Endodermal cell (in vitro differentiated cells): ENCODE data around the gene ATP6V0E1. TPM values are rescaled to one million over a fixed set of nuclear protein-coding genes. Genes with fewer than 3 reads are reported as not detected.

Experiments used
- DNase-seq: peaks from one replicate; pipeline ENCODE4 v3.0.0-alpha.2; 2017
- H3K27ac ChIP-seq: 2 replicates; pipeline ENCODE4 v1.5.1; 2013; ENCODE audit warnings: mild to moderate bottlenecking, low read depth, low read length, moderate library complexity
- H3K27me3 ChIP-seq: 2 replicates; pipeline ENCODE4 v1.6.1; 2013; ENCODE audit warnings: mild to moderate bottlenecking, low read length, moderate library complexity; ENCODE audit not compliant: insufficient read depth, control insufficient read depth, poor library complexity, severe bottlenecking
- H3K36me3 ChIP-seq: 2 replicates; pipeline ENCODE4 v1.7.0; 2013; ENCODE audit warnings: mild to moderate bottlenecking, low read length, moderate library complexity; ENCODE audit not compliant: control insufficient read depth, insufficient read depth
- H3K4me1 ChIP-seq: one replicate; pipeline ENCODE4 v1.7.0; 2013; ENCODE audit warnings: low read length; ENCODE audit not compliant: control insufficient read depth, insufficient read depth
- H3K4me3 ChIP-seq: 2 replicates; pipeline ENCODE4 v1.5.1; 2013; ENCODE audit warnings: mild to moderate bottlenecking, low read length, moderate library complexity
- H3K9ac ChIP-seq: 2 replicates; pipeline ENCODE4 v1.6.1; 2013; ENCODE audit warnings: mild to moderate bottlenecking, low read length, moderate library complexity; ENCODE audit not compliant: poor library complexity, severe bottlenecking; ENCODE audit errors: extremely low read depth
- H3K9me3 ChIP-seq: 2 replicates; pipeline ENCODE4 v1.6.1; 2013; ENCODE audit warnings: mild to moderate bottlenecking, low read length, moderate library complexity; ENCODE audit not compliant: control insufficient read depth
- H3K27ac Mint-ChIP-seq: 2 replicates; pipeline ENCODE4 v1.8.0; 2020; ENCODE audit warnings: mixed read lengths
- H3K27me3 Mint-ChIP-seq: 2 replicates; pipeline ENCODE4 v1.8.0; 2021; ENCODE audit warnings: mild to moderate bottlenecking, mixed read lengths; ENCODE audit not compliant: insufficient read depth
- H3K36me3 Mint-ChIP-seq: 2 replicates; pipeline ENCODE4 v1.8.0; 2020; ENCODE audit warnings: low read depth, mixed read lengths
- H3K4me1 Mint-ChIP-seq: 2 replicates; pipeline ENCODE4 v1.8.0; 2020; ENCODE audit warnings: mixed read lengths
- H3K4me3 Mint-ChIP-seq: 2 replicates; pipeline ENCODE4 v1.8.0; 2020; ENCODE audit warnings: mild to moderate bottlenecking, moderate library complexity, mixed read lengths
- H3K9me3 Mint-ChIP-seq: 2 replicates; pipeline ENCODE4 v1.8.0; 2020; ENCODE audit warnings: mild to moderate bottlenecking, mixed read lengths
- WGBS, 2 experiments: methylation state at CpG; one replicate each; pipeline versions ENCODE4 v1.1.5 to v1.1.7; 2013; ENCODE audit warnings: missing lambda C conversion rate in 2 of 2, mixed read lengths in 1 of 2; ENCODE audit not compliant: insufficient coverage in 1 of 2, insufficient read length in 1 of 2; 5-methylcytosine and 5-hydroxymethylcytosine counted together
- total RNA-seq, 2 donors: library from RNA; stranded (reverse); fragmentation: NEBNext Ultra II Directional in 1 of 2; extraction: Animal tissue kit (Norgen Biotek cat#: 25700) in 1 of 2; gene quantifications; 2 replicates in 1 of 2; 3 replicates in 1 of 2; pipeline ENCODE4 v1.2.1, GENCODE V29; 2021
- TF ChIP-seq, protein P1 (sequence below): fragments of 200-600 bp; sonication (generic); conservative IDR thresholded peaks from 2 replicates; pipeline ENCODE4 v1.5.0; 2021; ENCODE audit warnings: antibody characterized with exemption, mild to moderate bottlenecking

The ATP6V0E1 gene
- total RNA-seq, 2 donors from 2014 or later = 119 to 128 TPM

DNA sequence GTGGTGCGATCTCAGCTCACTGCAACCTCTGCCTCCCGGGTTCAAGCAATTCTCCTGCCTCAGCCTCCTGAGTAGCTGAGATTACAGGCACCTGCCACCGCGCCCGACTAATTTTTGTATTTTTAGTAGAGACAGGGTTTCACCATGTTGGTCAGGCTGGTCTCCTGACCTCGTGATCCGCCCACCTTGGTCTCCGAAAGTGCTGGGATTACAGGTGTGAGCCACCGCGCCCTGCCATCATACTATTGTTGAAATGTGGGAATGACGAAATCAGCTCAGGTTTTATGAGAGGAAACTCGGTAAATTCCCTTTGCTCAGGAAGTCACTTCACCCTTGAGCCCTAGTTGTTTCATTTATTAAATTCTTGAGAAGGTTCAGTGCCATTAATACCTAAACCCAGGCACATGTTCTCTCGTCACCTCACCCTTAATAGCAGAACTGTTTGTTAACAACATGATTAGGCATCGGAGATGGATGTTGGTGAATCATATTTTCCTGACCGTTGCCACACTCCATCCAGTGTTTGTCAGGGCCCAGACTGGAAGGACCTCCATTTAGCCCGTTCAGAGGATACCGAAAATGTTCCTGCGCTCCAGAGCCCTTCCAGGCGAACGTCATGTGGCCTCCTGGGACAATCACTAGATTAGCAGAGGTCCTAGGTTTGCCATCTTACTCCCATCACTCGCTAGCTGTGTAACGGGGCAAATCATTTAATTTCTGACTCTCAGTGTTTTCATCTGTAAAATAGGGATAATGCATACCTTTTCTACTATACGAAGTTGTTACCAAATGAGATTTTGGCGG, 52.5 kb downstream of the ATP6V0E1 start:
- H3K9me3 Mint-ChIP-seq = peaks cover 8% of the 10 kb centered on the region
- no peak overlapping the region for H3K27ac Mint-ChIP-seq
- no peaks in the 10 kb centered on the region for H3K9me3 ChIP-seq
- H3K4me1 ChIP-seq = no peaks in the 10 kb centered on the region
- peaks cover 26% of the 10 kb centered on the region for H3K36me3 ChIP-seq
- no peak overlapping the region for H3K9ac ChIP-seq
- TF ChIP-seq, protein P1, sequence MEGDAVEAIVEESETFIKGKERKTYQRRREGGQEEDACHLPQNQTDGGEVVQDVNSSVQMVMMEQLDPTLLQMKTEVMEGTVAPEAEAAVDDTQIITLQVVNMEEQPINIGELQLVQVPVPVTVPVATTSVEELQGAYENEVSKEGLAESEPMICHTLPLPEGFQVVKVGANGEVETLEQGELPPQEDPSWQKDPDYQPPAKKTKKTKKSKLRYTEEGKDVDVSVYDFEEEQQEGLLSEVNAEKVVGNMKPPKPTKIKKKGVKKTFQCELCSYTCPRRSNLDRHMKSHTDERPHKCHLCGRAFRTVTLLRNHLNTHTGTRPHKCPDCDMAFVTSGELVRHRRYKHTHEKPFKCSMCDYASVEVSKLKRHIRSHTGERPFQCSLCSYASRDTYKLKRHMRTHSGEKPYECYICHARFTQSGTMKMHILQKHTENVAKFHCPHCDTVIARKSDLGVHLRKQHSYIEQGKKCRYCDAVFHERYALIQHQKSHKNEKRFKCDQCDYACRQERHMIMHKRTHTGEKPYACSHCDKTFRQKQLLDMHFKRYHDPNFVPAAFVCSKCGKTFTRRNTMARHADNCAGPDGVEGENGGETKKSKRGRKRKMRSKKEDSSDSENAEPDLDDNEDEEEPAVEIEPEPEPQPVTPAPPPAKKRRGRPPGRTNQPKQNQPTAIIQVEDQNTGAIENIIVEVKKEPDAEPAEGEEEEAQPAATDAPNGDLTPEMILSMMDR = no peak
- peaks cover 27% of the 10 kb centered on the region for H3K36me3 Mint-ChIP-seq
- no peak overlapping the region for H3K27ac ChIP-seq
- H3K27me3 ChIP-seq = no peaks in the 10 kb centered on the region
- no peaks in the 10 kb centered on the region for H3K27me3 Mint-ChIP-seq
- 91 to 94% methylated on average over 17 to 21 of the region's 24 CpGs for WGBS, 2 experiments
- H3K4me3 Mint-ChIP-seq = no peak overlapping the region
- no peak for DNase-seq
- no peaks in the 10 kb centered on the region for H3K4me1 Mint-ChIP-seq
- H3K4me3 ChIP-seq = no peak overlapping the region

DNA sequence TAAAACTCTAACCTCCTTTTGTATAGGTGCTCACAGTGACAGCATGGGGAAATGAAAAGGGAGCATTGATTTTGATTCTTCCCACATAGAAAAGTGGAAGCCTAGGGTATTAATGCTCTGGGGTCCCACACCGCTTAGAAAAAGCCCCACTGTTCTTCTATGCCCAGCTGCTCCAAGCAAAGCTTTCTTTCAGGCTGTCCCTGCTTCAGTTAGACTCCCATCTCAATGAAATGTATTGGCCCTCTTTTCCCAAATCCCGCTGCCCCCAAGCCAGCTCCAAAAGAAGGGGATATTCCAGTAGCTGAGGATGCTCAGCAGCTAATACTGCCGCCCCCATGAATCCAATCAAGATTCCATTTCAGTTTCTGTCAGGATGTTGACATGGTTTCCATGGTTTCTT, 55.6 kb downstream of the ATP6V0E1 start:
- Histone ChIP-seq H3K9ac (no peak overlapping the region), H3K27ac (no peak overlapping the region), H3K36me3 (peaks cover 18% of the 10 kb centered on the region), H3K4me1 (no peaks in the 10 kb centered on the region), H3K9me3 (no peaks in the 10 kb centered on the region), H3K27me3 (no peaks in the 10 kb centered on the region), H3K4me3 (no peak overlapping the region)
- 88 to 100% methylated on average over 2 to 3 of the region's 3 CpGs for WGBS, 2 experiments
- H3K27ac Mint-ChIP-seq = no peak overlapping the region
- DNase-seq = no peak
- H3K36me3 Mint-ChIP-seq = peaks cover 24% of the 10 kb centered on the region
- TF ChIP-seq, protein P1 = no peak
- no peaks in the 10 kb centered on the region for H3K27me3 Mint-ChIP-seq
- H3K4me1 Mint-ChIP-seq = no peaks in the 10 kb centered on the region
- H3K4me3 Mint-ChIP-seq = no peak overlapping the region
- peaks cover 8% of the 10 kb centered on the region for H3K9me3 Mint-ChIP-seq

DNA sequence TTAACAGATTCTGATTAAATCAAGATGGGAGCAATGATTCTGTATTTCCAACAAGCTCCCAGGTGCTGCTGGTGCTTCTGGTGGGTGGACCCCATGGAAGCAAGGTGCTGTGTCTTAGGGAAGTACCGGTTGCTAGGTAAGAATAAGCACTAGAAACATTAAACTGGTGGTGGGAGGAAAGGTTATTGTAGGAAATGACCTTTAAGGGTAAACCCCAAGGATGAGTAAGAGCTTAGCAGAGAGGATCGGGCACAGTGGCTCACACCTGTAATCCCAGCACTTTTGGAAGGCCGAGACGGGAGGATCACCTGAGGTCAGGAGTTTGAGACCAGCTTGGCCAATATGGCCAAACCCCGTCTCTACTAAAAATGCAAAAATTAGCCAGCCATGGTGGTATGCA, 56.4 kb downstream of the ATP6V0E1 start:
- Histone ChIP-seq H3K27ac (no peak overlapping the region), H3K9ac (no peak overlapping the region), H3K4me3 (no peak overlapping the region), H3K4me1 (no peaks in the 10 kb centered on the region), H3K27me3 (no peaks in the 10 kb centered on the region), H3K9me3 (no peaks in the 10 kb centered on the region), H3K36me3 (peaks cover 11% of the 10 kb centered on the region)
- peaks cover 18% of the 10 kb centered on the region for H3K36me3 Mint-ChIP-seq
- peaks cover 8% of the 10 kb centered on the region for H3K9me3 Mint-ChIP-seq
- TF ChIP-seq, protein P1 = no peak
- no peak for DNase-seq
- no peak overlapping the region for H3K27ac Mint-ChIP-seq
- H3K27me3 Mint-ChIP-seq = no peaks in the 10 kb centered on the region
- H3K4me3 Mint-ChIP-seq = no peak overlapping the region
- H3K4me1 Mint-ChIP-seq = no peaks in the 10 kb centered on the region
- 96 to 97% methylated on average over 5 of the region's 5 CpGs for WGBS, 2 experiments
